Neutrophil (primary cell): ENCODE data around the gene DDRGK1.

Experiments
- H3K27ac ChIP-seq: fragments of 200-600 bp; sonication (generic); 2 replicates; pipeline ENCODE4 v1.5.1; 2016; ENCODE audit warnings: mild to moderate bottlenecking, moderate library complexity
- H3K27me3 ChIP-seq: fragments of 200-600 bp; sonication (generic); 2 replicates; pipeline ENCODE4 v1.6.0; 2016; ENCODE audit warnings: mild to moderate bottlenecking
- H3K36me3 ChIP-seq: fragments of 200-600 bp; sonication (generic); 2 replicates; pipeline ENCODE4 v1.5.1; 2017
- H3K4me1 ChIP-seq, 2 experiments: fragments of 200-600 bp in 1 of 2; sonication (generic) in 1 of 2; 1 replicate in 1 of 2; 2 replicates in 1 of 2; pipeline versions ENCODE4 v1.5.1 to v1.6.1; 2013 to 2016; ENCODE audit warnings: low read depth in 1 of 2, low read length in 1 of 2, mild to moderate bottlenecking in 1 of 2, moderate library complexity in 1 of 2; ENCODE audit not compliant: control insufficient read depth in 1 of 2, insufficient read depth in 1 of 2
- H3K4me3 ChIP-seq, 2 experiments: fragments of 200-600 bp in 1 of 2; sonication (generic) in 1 of 2; 1 replicate in 1 of 2; 2 replicates in 1 of 2; pipeline ENCODE4 v1.5.1; 2013 to 2016; ENCODE audit warnings: low read depth in 1 of 2, low read length in 1 of 2, mild to moderate bottlenecking in 1 of 2, moderate library complexity in 1 of 2
- H3K9me3 ChIP-seq: fragments of 200-600 bp; sonication (generic); 2 replicates; pipeline ENCODE4 v1.5.1; 2016
- TF ChIP-seq, protein P1 (sequence below): fragments of 200-600 bp; sonication (generic); IDR thresholded peaks from 2 replicates; pipeline ENCODE4 v1.5.1; 2016; ENCODE audit warnings: antibody characterized with exemption

DDRGK1 gene

DNA sequence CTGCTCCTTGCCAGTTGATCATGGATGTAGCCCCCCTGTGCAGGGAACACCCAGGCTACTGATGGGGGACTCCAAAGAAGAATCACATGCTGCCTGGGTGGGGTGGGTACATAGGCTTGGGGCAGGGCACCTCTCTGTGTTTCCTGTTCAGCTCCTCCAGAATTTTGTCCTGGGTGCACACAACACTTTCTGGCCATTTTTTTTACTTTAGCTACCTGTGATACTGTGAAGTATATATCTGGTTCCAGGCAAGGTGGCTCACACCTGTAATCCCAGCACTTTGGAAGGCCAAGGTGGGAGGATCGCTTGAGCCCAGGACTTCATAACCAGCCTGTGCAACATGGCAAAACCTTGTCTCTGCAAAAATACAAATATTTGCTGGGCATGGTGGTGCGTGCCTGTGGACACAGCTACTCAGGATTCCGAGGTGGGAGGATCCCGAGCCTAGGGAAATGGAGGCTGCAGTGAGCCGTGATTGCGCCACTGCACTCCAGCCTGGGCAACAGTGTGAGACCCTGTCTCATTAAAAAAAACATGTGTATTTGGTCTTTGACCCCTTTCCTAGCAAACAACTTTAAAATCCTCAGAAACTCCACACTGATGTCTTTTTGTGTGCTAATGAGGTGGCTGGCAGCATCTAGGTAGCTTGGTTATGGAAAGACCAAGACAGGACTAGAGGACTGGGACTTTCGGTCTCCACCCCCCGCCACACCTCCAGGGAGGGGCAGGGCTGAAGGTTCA lies 20.4 kb upstream of the DDRGK1 start:
- TF ChIP-seq, protein P1, sequence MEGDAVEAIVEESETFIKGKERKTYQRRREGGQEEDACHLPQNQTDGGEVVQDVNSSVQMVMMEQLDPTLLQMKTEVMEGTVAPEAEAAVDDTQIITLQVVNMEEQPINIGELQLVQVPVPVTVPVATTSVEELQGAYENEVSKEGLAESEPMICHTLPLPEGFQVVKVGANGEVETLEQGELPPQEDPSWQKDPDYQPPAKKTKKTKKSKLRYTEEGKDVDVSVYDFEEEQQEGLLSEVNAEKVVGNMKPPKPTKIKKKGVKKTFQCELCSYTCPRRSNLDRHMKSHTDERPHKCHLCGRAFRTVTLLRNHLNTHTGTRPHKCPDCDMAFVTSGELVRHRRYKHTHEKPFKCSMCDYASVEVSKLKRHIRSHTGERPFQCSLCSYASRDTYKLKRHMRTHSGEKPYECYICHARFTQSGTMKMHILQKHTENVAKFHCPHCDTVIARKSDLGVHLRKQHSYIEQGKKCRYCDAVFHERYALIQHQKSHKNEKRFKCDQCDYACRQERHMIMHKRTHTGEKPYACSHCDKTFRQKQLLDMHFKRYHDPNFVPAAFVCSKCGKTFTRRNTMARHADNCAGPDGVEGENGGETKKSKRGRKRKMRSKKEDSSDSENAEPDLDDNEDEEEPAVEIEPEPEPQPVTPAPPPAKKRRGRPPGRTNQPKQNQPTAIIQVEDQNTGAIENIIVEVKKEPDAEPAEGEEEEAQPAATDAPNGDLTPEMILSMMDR = no peak
- H3K4me1 ChIP-seq = no peaks in the 10 kb centered on the region
- no peak overlapping the region for H3K4me3 ChIP-seq
- no peak overlapping the region for H3K27ac ChIP-seq
- H3K36me3 ChIP-seq = peaks cover 29% of the 10 kb centered on the region
- H3K9me3 ChIP-seq = no peaks in the 10 kb centered on the region
- H3K27me3 ChIP-seq = no peaks in the 10 kb centered on the region

DNA sequence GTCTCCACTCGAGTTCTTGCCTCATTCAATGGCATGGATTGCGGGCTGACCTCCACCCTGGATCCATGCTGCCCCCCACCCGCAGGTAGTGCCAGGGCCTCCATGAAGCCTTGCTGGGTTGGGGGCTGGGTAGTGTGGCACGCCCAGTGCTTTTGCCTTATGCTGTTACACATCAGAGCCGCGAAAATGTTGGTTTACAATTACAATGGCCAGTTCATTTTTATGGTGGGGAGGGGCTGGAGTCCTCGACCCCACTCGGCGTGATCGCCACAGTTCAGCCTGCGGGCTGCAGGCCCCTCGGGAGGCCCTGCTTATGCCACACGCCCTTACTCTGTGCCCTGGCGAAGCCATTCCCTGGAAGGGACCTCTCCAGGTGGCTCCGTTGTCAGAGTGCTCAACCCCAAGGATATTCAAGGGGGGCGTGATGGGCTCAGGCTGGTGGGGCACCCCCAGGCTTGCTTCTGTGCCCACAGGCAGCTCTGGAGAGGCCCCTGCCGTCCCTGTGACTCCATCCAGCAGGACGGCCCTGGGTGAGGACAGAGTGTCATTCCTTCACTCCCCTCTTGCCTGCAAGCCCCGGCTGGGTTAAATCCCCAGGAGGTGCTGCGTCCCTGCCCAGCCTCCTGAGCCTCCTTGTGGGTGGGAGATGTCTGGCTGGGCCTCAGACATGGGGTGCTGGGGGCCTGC lies 19.7 kb upstream of the DDRGK1 start:
- H3K27me3 ChIP-seq = no peaks in the 10 kb centered on the region
- TF ChIP-seq, protein P1 = no peak
- no peak overlapping the region for H3K4me3 ChIP-seq
- H3K4me1 ChIP-seq = no peaks in the 10 kb centered on the region
- H3K36me3 ChIP-seq = peaks cover 29% of the 10 kb centered on the region
- H3K27ac ChIP-seq = no peak overlapping the region
- no peaks in the 10 kb centered on the region for H3K9me3 ChIP-seq

DNA sequence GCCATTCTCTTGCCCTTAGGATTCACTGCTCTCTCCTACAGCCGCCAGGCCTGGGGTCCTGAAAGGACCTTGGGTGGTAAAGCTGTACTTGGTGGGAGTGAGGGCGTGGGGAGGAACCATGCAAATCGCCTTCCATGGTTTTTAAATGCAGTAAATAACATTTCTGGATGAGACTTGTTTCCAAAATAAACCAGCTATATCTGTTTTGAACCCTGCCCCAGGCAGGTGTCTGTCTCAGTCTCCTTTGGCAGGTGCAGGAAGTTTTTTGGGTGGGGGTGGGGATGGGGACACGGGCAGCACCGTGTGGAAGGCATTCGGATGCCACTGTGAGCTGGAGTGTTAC lies 19.1 kb upstream of the DDRGK1 start:
- H3K27ac ChIP-seq = no peak overlapping the region
- H3K4me1 ChIP-seq = peaks cover 0 to under 1% of the 10 kb centered on the region in 2 experiments
- peaks cover 29% of the 10 kb centered on the region for H3K36me3 ChIP-seq
- H3K4me3 ChIP-seq = no peak overlapping the region
- H3K9me3 ChIP-seq = no peaks in the 10 kb centered on the region
- H3K27me3 ChIP-seq = no peaks in the 10 kb centered on the region
- TF ChIP-seq, protein P1 = no peak

DNA sequence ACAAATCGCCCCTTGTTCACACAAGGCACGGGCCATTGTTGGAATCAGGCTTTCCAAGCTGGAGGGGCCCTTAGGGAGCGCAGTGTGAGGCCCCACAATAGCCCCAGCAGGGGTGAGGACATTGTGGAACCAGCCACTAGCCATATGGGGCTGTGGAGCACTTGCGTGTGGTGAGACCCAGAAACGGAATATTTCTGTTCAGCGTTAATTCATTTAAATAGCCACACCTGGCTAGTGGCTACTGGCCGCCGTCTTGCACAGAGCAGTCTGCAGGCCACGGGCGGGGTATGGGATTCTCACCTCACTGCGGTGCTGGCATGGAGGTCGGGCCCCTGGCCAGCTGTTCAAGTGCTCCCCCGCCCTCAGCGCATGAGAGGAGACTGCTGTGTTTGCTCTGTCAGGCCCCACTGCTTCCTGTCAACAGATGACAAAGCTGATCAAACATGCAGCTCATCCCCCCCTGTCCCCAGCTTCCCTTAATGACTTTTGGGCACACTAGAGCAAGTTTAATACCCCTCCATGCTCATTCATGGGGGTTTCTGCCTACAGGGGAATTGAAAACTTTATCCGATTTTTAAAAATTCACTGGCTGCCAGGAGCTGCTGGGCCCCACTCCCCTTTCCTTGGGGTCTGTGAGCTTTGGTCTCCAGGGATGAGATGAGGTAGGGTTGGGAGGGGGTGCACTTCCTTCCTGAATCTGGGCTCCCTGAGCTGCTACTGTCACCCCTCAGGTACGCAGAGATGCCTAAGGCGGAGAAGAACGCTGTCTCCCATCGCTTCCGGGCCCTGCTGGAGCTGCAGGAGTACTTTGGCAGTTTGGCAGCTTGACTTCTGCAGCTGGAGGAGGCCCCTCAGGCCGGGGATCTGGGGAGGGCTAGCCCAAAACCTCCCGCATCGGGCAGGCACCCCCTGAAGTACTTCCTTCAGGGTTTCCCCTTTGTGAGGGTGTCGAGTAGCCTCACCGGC lies 18.4 kb upstream of the DDRGK1 start:
- H3K9me3 ChIP-seq = no peaks in the 10 kb centered on the region
- H3K27me3 ChIP-seq = no peaks in the 10 kb centered on the region
- H3K36me3 ChIP-seq = peaks cover 29% of the 10 kb centered on the region
- no peak overlapping the region for H3K4me3 ChIP-seq
- H3K27ac ChIP-seq = no peak overlapping the region
- H3K4me1 ChIP-seq = peaks cover 0 to 5% of the 10 kb centered on the region in 2 experiments
- TF ChIP-seq, protein P1 = no peak

DNA sequence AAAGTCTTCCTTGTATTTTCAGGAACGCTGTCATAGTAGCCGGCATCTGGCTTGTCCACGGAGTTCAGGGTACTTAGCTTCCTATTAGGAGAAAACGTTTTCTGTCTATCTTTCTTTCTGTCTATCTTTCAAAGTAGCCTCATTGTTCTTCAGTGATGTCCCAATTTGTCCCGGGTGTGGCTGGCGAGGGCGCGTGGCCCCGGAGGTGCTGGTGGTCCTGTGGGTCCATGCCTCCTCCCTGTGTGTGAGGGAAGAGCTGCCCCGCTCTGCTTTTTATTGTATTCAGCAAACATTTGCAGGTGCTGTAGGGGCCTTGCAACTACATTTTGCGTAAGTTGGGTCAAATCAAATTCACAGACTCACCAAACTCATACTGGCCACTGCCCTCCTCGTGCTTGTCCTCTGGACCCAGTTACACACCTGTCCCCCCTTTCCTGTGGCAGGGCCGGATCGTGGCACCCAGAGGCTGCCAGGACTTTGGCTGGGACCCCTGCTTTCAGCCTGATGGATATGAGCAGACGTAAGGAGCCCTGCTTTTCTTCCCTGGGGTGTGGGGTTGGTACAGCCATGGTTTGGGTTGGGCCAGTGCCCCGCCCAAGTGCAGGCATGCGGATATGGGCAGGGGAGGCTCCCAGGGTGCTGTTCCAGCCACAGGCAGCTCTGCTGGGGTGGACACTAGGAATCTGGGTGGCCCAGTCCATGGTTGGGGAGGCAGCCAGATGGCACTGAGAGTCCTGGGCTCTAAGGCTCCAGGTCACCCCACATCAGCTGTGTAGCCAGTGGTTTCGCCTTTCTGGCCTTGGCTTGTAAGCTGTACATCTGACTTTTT lies 17.1 kb upstream of the DDRGK1 start:
- H3K4me1 ChIP-seq = peaks cover 0 to 5% of the 10 kb centered on the region in 2 experiments
- H3K27ac ChIP-seq = no peak overlapping the region
- H3K9me3 ChIP-seq = no peaks in the 10 kb centered on the region
- no peak overlapping the region for H3K4me3 ChIP-seq
- H3K36me3 ChIP-seq = peaks cover 29% of the 10 kb centered on the region
- H3K27me3 ChIP-seq = no peaks in the 10 kb centered on the region
- TF ChIP-seq, protein P1 = no peak
